CD4-positive, alpha-beta T cell treated with Interferon alpha-2 for 1 hour (primary cell): ENCODE data around the gene SERPINB1.

Experiments
- DNase-seq, 2 donors: peaks; one replicate each; pipeline ENCODE4 v3.0.0-alpha.2; 2020 to 2022

SERPINB1 gene

DNA sequence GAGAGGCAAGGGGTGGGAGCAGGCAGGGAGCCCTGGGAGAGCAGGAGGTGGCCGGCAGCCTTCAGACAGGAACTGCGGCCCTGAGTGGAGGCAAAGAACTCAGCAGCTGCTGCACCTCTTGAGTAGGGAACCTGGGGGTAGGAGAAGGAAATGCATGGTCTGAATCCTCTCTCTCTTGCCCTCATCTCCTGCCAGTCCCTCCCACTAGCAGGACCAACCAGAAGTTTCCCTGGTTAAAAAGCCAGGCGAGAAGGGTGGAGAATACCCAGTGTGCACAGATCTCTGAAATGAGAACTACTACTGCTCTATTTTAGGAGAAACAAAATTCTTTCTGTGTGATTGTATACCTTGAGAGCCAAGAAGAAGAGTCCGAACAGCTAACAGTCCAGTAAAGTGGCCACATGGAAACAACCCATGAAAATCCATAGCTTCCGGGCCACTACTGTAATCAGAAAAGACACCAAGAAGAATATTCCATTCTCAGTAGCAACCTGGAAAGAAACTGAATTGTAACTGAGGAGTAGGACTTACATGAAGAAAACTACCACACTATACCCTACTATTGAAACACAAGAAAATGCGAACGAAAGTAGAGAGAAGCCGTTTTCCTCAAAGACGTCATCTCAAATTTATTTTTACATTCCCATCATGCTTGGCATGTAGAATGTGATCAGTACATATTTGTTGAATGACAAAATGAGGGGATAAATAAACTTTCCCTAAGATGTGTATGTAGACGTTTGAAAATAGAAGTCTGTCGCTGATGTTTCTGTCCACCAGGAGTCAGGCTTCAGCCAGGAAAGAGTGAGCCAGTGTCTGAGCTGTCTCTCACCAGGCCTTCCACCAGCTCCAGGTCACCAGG, 50.8 kb downstream of the SERPINB1 start:
- DNase-seq: peak; percentile 69 to 73

DNA sequence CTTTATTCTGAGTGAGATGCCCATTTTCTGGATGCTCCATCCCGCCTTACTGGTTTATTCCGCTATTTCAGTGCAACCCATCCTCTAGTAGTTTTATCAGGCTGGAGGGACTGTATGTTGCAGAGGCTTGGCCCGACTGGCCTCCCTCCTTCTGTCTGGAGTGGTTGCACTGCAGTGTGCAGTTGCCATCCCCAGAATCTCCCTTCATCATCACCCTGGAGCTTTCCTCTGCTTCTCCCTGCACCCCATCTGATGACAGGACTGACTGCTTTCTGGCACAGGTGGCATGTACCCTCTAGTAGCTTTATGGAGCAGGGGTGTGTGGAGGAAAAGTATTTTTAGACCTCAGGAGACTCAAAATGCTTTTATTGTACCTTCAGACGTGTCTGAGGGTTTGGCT, 55.4 kb downstream of the SERPINB1 start:
- DNase-seq: no peak

DNA sequence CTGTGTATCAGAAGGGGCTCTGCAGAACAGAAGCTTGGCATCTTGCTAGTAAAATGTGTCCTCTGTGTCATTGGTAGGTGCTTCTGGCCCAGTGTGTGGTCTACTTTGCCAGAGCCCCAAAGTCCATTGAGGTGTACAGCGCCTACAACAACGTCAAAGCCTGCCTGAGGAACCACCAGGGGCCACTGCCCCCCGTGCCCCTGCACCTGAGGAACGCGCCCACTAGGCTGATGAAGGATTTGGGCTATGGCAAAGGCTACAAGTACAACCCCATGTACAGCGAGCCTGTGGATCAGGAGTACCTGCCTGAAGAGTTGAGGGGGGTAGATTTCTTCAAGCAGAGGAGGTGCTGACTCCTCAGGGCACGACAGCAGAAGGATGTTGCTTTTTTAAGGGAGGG, 56.7 kb downstream of the SERPINB1 start:
- no peak for DNase-seq

DNA sequence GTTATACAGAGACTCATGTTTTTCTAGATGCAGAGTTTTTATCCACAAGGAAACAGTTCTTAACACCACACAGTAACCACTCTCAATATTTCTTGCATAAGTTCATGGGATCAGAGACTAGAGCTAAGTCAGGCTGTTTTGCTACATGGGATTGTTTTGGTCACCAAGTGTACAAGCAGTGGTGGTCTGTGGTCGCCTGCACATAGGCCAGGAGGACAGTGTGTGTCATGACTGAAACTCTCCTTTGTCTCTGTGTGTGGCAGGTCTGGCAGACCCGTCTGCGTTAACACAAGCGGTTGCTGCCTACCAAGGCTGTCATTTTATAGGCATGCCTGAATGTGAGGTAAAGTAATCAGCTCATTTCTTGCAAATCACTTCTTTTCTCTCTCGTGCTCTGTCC, 57.6 kb downstream of the SERPINB1 start:
- no peak for DNase-seq

DNA sequence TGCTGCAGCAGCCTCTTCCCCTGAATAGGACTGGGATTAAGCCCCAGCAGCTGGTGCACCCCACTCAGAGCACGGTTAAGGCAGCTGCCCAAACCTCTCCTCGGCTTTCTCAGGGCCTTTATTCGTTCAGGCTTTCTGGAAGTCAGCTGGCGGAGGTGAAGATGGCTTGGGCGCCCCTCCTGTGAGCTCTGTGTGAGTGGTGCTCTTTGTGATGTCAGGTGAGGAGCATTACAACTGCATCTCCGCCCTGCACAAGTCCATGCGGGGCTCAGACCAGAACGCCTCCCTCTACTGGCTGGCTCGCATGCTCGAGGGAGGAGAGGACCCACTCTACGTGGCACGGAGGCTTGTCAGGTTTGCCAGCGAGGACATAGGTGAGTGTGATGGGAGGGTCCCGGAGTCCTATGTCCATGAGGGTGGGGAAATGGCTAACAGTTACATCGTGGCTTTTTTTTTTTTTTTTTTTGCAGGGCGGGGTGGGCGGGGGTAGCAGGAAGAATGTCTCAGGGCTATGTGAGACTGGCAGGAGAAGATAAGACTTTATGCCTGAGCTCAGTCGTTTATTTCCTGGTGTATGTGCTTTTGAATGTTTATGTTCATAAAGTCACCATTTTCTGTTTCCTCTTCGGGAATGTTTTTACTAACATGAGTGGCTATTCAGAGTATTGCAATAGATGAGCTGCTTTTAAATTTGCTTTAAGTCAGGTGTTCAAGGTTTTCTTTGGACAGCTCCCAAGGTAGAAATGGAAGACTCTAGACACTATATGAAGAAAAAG, 58.3 kb downstream of the SERPINB1 start:
- DNase-seq: no peak

DNA sequence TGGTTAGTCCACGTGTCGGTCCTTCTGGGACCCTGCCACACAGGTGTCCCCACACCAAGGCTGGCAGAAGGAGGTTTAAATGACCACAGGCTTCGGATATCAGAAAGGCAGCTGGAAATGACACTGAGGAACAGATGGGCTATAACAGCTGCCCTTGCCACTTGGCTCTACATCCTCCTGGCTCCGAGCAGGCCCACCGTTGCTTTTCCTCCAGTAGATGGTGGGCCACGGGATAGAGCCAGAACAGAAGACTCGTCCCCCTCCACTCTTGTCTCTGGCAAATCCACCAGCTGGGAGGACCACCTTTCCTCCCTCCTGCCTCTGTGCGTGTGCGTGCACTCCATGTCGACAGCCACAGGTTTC, 58.9 kb downstream of the SERPINB1 start:
- DNase-seq: no peak

DNA sequence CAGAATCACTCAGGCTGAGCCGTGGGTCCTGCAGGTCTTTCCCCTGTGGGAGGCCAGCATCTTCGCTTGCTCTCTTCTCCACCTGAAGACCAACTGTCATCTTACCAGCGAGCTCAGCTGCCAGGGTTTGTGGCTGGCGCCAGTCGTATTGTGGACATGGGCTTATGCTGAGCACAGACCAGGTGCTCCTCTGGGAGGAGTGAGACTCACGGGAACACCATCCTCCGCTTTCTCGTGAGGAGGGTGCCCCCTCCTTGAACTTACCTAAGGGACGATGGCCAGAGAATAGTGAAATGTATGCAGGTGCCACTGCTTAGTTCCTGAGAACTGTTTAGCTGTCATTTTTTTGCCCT, 59.3 kb downstream of the SERPINB1 start:
- DNase-seq: no peak
